ENCODE results near the gene GNG13.
"Not testable (repeated sequence)": the region's sequence is repeated elsewhere in the genome, so short reads cannot be mapped to it uniquely, and the experiment has no call there.

GNG13 gene

GRCh38 chr16:799948-800833 is at the start of gene GNG13:
Gene GNG13 (minus strand): TSS chr16:800734. CDS start chr16:799077, 1,657 bp downstream.
- no peak for DNase-seq (ENCODE audit: low spot score)

DNA sequence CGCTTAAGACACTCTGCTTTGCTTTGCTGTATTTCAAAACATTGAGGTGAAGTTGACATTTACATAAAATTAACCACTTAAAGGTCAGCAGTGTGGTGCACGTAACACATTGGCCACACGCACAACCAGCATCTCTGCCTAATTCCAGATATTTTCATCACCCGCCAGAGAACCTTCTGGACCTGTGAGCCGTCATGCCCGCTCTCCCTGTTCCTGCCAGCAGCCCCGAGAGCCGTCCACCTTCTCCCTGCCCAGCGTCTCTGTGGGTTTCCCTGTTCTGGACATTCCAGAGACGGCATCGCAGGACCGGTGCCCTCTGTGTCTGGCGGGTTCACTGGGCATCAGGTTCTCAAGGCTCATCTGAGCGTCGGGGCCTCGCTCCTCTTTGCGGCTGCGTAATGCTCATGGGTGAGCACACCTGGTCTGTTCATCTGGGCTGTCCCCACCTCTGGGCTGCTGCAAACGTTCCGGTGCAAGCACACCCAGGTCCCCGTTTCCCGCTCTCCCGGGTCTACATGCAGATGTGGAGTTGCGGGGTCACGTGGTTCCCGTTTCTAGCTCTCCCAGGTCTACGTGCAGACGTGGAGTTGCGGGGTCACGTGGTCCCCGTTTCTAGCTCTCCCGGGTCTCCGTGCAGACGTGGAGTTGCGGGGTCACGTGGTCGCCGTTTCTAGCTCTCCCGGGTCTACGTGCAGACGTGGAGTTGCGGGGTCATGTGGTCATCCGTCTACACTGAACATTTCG is 48.1 kb upstream of the GNG13 start:
- no peak for DNase-seq (ENCODE audit: low spot score)

DNA sequence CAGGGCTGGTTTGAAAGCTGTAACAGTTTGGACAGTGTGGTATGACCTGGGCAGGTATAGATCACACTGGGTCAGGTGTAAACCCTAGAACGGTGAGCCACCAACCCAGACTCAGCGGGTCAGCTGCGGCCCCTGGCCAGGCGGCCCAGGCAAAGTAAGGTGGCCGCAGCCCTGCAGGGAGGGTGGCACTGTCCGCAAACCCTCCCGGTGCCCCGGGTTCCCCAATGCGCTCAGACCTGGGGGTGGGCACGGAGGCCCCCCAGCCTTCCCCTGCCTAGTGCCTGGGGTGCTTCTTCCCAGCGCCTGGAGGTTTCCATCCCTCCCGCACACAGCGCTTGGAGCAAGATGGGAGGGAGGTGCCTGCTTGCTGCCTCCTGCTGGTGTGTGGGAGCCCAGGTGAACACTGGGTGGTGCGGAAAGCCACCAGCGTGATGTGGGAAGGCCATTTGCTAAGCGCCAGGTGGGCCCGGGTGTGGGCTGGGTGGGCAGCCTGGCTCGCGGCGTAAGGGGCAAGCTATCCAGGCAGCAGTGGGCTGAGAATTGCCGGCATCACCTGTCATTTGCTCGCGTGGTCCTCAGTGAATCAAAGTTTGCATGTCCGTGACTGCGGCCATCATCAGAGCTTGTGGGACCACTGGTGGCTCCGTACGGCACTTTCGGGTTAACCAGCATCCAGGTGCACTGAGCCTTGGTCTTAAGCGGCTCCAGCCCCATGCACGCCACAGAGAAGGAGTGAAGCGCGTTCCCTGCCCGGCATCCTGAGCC is 47.3 kb upstream of the GNG13 start:
- no peak for DNase-seq (ENCODE audit: low spot score)

- DNase-seq (ENCODE audit: low spot score), result no peak
Observed at GRCh38 chr16:847151-847550, 46.6 kb upstream of the GNG13 start.

DNA sequence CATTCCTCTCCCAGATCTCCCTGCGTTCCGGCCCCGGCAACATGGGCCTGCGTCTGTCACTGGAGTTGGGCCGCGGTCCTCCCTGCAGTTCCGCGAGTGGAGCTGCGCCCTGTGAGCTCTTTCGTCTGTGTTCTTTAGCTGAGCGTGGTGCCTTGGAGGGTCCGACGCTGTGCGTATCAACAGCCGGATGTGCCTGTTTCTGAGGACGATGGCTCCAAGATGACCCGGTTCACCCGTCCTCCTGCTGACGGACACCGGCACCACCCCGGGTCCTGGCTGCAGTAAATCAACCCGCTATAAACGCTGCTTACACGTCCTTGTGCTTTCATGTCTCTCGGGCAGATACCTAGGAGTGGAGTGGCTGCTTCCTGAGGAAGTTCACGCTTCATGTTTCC is 44.8 kb upstream of the GNG13 start:
- no peak for DNase-seq (ENCODE audit: low spot score)

- no peak for DNase-seq (ENCODE audit: low spot score)
Observed at GRCh38 chr16:844638-845350, 44.3 kb upstream of the GNG13 start.

DNA sequence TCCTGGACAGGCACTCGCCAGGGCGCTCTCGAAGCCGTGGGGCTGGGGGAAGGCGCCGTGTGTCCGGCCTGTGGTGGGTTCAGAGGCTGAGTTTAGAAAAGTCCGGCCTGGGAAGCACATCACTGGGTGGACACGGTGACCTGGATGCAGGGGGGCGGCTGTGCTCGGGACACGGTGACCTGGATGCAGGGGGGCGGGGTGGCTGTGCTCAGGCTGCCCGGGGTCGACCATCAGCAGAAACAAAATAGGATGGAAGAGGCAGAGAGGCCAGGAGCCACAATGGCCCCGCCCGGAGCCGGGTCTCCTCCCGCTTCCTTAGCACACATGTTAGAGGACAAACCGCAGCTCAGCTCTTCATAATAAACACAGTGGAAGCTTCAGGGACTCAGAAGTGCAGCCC is 43.2 kb upstream of the GNG13 start:
- no peak for DNase-seq (ENCODE audit: low spot score)

- DNase-seq (ENCODE audit: low spot score), result no peak
Observed at GRCh38 chr16:842711-843560, 42.4 kb upstream of the GNG13 start.

GRCh38 chr16:842061-842476 is 41.5 kb upstream of the GNG13 start:
- DNase-seq (ENCODE audit: low spot score), result no peak

GRCh38 chr16:841455-842060 is 41.0 kb upstream of the GNG13 start:
- no peak for DNase-seq (ENCODE audit: low spot score)

DNA sequence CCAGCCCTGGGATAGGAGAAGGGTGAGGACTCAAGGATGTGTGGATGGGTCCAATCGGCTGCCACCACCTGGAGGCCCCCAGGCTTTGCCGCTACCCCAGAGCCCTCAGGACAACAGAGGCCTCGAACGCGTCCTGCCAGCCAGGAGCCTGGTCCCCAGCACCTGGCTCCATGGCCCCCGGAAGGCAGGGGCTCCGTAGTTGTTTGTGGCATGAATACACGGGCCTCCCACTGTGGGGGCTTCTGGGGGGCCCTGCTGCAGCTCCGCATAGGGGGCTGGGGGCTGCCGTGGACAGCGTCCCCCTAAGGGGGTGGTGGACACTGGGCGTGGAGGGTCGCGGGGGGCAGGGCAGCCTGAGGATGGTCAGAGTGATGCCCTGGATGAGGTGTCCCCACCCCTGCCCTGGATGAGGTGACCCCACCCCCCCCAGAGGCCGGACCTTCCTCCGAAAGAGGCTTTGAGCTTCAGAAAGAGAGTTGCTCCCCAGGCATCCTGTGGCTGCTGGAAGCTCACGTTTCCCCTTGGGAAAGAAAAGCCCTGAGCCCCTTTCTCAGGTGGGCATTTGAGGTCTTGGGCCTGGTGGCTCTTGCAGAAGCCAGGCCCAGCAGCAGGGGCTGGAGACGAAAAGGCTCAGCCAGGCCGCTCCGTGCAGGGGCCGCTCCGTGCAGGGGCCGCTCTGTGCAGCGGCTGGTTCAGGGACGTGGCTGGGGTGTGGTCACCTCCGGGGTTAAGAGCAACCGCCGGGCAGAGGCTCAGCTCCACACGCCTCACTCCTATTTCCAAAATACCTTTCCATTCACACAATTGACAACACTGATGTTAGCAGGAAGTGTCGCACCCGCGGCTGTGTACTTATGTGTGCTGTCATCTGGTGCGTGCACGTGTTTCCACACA is 40.3 kb upstream of the GNG13 start:
- no peak for DNase-seq (ENCODE audit: low spot score)

GRCh38 chr16:839643-840408 is 39.3 kb upstream of the GNG13 start:
- no peak for DNase-seq (ENCODE audit: low spot score)

DNA sequence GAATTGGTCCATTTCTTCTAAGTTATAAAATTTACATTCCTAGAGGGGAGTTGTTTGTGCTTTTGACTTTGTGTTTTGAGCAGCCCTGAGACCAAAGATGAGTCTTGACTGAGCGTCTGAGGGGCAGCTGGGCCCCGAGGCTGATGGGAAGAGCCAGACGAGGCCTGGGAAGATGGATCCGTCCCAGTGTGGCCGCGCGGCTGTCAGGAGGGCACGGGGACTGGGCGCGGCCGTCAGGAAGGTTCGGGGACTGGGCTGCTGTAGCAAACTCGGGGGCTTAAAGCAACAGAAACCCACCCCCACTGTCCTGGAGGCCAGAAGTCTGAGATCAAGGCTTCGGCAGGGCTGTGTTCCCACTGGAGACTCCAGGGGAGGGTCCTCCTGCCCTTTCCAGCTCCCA is 38.2 kb upstream of the GNG13 start:
- DNase-seq (ENCODE audit: low spot score), result no peak

GRCh38 chr16:836822-837221 is 36.3 kb upstream of the GNG13 start:
- not testable (repeated sequence) for DNase-seq (ENCODE audit: low spot score)

GRCh38 chr16:836221-836620 is 35.7 kb upstream of the GNG13 start:
- no peak for DNase-seq (ENCODE audit: low spot score)

GRCh38 chr16:835373-835772 is 34.8 kb upstream of the GNG13 start:
- no peak for DNase-seq (ENCODE audit: low spot score)

DNA sequence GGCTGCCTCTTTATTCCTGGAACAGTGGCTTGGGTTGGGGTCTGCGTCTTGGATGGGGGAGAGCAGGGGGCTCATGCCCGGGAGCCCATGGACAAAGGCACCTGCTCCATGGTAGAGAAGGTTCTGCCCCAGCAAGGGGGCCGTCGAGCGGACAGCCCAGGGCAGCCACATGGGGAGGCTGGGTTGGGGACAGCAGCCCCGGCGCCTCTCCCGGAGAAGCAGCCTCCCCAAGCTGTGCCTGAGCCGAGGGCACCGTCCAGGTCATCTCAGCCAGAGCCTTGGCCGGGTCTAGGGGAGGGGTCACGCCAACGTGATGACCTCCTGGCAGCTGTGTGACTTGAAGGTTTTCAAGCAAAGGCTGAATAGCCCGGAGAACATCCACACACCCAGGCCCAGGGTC is 32.9 kb upstream of the GNG13 start:
- DNase-seq (ENCODE audit: low spot score), result no peak

- no peak for DNase-seq (ENCODE audit: low spot score)
Observed at GRCh38 chr16:832652-833336, 32.3 kb upstream of the GNG13 start.
